K562 (cell line): ENCODE results near the gene HP. TPM values are rescaled to one million over a fixed set of nuclear protein-coding genes. Genes with fewer than 3 reads are reported as not detected.

Experiments
- SRSF9 ChIP-seq: fragments of 200-400 bp; formaldehyde crosslinking; IDR thresholded peaks from 2 replicates; pipeline ENCODE4 v1.6.1; 2017; ENCODE audit warnings: low read depth, low read length, borderline replicate concordance
- TRIM24 ChIP-seq, 2 experiments: fragments of 450-650 bp; IDR thresholded peaks; 2 replicates each; pipeline ENCODE4 v1.6.1; 2016
- XRCC3 ChIP-seq: fragments of 450-650 bp; IDR thresholded peaks from 2 replicates; pipeline ENCODE4 v1.6.1; 2017; ENCODE audit warnings: mild to moderate bottlenecking, moderate library complexity
- ZNF175 ChIP-seq: fragments of 200-800 bp; sonication (Bioruptor generic); IDR thresholded peaks from 2 replicates; pipeline ENCODE4 v1.6.1; 2016; ENCODE audit warnings: low read depth, mild to moderate bottlenecking, missing genetic modification characterization, missing compliant biosample characterization
- ZNF764 ChIP-seq: fragments of 250-450 bp; sonication (Bioruptor Pico); IDR thresholded peaks from 2 replicates; pipeline ENCODE4 v1.4.0; 2020; ENCODE audit warnings: low read depth, mild to moderate bottlenecking, moderate library complexity
- polyA plus RNA-seq, 8 experiments: library from polyadenylated mRNA; depleted of rRNA in 4 of 8; stranded (reverse) in 5 of 8; unstranded in 3 of 8; fragments of >200 nt; fragmentation: Nextera tagmentation in 2 of 8; fragmentation: Illumina TruSeq in 1 of 8; extraction: Ambion mirVana in 2 of 8; extraction: Trizol in 1 of 8; gene quantifications; 2 replicates each; pipeline versions ENCODE4 v1.2.1 to v1.2.3, GENCODE V29; 2011 to 2014; ENCODE audit warnings: inconsistent platforms in 1 of 8, missing spikeins in 1 of 8
- total RNA-seq, 7 experiments: library from RNA; depleted of rRNA in 6 of 7; stranded (reverse); fragments of >200 nt in 6 of 7; fragmentation: Illumina TruSeq in 2 of 7; extraction: Trizol in 2 of 7; gene quantifications; 2 replicates each; pipeline versions ENCODE4 v1.2.1 to v1.2.3, GENCODE V29; 2011 to 2021; ENCODE audit warnings: low replicate concordance in 1 of 7
- TF ChIP-seq, protein P1 (sequence below): sonication (generic); formaldehyde crosslinking; IDR thresholded peaks from 2 replicates; pipeline ENCODE4 v1.8.1; 2023; ENCODE audit warnings: missing genetic modification reagents, mild to moderate bottlenecking, borderline replicate concordance
- TF ChIP-seq, protein P2 (sequence below): fragments of 450-650 bp; IDR thresholded peaks from 2 replicates; pipeline ENCODE4 v1.6.1; 2016; ENCODE audit warnings: low read depth
- TF ChIP-seq, protein P3 (sequence below): fragments of 250-450 bp; sonication (Bioruptor Pico); IDR thresholded peaks from 2 replicates; pipeline ENCODE4 v1.9.0; 2021; ENCODE audit warnings: mild to moderate bottlenecking, inconsistent platforms
- TF ChIP-seq, protein P4 (sequence below): fragments of 250-450 bp; sonication (Bioruptor Pico); IDR thresholded peaks from 2 replicates; pipeline ENCODE4 v1.5.1; 2021; ENCODE audit warnings: mild to moderate bottlenecking

HP gene
- total and polyA plus RNA-seq, 9 of the 15 experiments (the other 6 are each of a cell fraction or from before 2014, with no cell fraction given) = 0.04 to 8.7 TPM; not detected in 7

DNA sequence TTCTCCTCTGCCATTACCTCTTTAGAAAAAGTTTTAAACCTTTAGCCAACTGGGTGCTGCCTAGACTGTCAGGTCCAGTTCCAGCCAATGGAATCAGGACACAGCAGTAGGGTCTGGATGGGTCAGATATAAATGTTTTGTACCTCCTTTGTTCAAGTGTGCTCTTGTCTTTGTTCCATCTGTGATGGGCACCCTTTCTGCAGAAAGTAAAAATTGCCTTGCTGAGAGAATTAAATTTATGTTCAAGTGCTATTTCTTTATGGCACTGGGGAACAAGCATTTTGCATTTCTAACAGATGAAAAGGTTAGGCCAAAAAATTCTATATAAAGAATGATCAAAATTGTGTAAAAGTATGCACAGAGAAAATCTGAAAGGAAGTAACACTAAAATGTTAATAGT, 5.2 kb upstream of the HP start (continued):
- TF ChIP-seq, protein P1, sequence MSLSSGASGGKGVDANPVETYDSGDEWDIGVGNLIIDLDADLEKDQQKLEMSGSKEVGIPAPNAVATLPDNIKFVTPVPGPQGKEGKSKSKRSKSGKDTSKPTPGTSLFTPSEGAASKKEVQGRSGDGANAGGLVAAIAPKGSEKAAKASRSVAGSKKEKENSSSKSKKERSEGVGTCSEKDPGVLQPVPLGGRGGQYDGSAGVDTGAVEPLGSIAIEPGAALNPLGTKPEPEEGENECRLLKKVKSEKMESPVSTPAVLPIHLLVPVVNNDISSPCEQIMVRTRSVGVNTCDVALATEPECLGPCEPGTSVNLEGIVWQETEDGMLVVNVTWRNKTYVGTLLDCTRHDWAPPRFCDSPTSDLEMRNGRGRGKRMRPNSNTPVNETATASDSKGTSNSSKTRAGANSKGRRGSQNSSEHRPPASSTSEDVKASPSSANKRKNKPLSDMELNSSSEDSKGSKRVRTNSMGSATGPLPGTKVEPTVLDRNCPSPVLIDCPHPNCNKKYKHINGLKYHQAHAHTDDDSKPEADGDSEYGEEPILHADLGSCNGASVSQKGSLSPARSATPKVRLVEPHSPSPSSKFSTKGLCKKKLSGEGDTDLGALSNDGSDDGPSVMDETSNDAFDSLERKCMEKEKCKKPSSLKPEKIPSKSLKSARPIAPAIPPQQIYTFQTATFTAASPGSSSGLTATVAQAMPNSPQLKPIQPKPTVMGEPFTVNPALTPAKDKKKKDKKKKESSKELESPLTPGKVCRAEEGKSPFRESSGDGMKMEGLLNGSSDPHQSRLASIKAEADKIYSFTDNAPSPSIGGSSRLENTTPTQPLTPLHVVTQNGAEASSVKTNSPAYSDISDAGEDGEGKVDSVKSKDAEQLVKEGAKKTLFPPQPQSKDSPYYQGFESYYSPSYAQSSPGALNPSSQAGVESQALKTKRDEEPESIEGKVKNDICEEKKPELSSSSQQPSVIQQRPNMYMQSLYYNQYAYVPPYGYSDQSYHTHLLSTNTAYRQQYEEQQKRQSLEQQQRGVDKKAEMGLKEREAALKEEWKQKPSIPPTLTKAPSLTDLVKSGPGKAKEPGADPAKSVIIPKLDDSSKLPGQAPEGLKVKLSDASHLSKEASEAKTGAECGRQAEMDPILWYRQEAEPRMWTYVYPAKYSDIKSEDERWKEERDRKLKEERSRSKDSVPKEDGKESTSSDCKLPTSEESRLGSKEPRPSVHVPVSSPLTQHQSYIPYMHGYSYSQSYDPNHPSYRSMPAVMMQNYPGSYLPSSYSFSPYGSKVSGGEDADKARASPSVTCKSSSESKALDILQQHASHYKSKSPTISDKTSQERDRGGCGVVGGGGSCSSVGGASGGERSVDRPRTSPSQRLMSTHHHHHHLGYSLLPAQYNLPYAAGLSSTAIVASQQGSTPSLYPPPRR = no peak
- TF ChIP-seq ZNF764 (CRISPR knock-in tag) (no peak), XRCC3 (0 out of 2 replicates have a peak, but pooled peaks have one; percentile 35), ZNF175 (CRISPR knock-in tag) (no peak), SRSF9 (no peak), TRIM24 (IDR thresholded peaks at IDR 0.05) (0 out of 4 replicates have a peak, but pooled peaks of 1 of the 2 experiments have one; percentile 17)
- TF ChIP-seq, protein P2, sequence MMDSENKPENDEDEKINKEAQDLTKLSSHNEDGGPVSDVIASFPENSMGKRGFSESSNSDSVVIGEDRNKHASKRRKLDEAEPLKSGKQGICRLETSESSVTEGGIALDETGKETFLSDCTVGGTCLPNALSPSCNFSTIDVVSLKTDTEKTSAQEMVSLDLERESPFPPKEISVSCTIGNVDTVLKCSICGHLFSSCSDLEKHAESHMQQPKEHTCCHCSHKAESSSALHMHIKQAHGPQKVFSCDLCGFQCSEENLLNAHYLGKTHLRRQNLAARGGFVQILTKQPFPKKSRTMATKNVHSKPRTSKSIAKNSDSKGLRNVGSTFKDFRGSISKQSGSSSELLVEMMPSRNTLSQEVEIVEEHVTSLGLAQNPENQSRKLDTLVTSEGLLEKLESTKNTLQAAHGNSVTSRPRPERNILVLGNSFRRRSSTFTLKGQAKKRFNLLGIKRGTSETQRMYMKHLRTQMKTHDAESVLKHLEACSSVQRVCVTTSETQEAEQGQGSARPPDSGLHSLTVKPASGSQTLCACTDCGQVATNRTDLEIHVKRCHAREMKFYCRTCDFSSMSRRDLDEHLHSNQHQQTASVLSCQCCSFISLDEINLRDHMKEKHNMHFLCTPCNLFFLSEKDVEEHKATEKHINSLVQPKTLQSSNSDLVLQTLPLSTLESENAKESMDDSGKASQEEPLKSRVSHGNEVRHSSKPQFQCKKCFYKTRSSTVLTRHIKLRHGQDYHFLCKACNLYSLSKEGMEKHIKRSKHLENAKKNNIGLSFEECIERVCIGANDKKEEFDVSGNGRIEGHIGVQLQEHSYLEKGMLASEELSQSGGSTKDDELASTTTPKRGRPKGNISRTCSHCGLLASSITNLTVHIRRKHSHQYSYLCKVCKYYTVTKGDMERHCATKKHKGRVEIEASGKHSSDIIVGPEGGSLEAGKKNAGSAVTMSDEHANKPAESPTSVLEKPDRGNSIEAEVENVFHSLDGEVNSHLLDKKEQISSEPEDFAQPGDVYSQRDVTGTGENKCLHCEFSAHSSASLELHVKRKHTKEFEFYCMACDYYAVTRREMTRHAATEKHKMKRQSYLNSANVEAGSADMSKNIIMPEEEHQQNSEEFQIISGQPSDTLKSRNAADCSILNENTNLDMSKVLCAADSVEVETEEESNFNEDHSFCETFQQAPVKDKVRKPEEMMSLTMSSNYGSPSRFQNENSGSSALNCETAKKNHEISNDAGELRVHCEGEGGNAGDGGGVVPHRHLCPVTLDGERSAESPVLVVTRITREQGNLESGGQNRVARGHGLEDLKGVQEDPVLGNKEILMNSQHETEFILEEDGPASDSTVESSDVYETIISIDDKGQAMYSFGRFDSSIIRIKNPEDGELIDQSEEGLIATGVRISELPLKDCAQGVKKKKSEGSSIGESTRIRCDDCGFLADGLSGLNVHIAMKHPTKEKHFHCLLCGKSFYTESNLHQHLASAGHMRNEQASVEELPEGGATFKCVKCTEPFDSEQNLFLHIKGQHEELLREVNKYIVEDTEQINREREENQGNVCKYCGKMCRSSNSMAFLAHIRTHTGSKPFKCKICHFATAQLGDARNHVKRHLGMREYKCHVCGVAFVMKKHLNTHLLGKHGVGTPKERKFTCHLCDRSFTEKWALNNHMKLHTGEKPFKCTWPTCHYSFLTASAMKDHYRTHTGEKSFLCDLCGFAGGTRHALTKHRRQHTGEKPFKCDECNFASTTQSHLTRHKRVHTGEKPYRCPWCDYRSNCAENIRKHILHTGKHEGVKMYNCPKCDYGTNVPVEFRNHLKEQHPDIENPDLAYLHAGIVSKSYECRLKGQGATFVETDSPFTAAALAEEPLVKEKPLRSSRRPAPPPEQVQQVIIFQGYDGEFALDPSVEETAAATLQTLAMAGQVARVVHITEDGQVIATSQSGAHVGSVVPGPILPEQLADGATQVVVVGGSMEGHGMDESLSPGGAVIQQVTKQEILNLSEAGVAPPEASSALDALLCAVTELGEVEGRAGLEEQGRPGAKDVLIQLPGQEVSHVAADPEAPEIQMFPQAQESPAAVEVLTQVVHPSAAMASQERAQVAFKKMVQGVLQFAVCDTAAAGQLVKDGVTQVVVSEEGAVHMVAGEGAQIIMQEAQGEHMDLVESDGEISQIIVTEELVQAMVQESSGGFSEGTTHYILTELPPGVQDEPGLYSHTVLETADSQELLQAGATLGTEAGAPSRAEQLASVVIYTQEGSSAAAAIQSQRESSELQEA = no peak
- TF ChIP-seq, protein P3, sequence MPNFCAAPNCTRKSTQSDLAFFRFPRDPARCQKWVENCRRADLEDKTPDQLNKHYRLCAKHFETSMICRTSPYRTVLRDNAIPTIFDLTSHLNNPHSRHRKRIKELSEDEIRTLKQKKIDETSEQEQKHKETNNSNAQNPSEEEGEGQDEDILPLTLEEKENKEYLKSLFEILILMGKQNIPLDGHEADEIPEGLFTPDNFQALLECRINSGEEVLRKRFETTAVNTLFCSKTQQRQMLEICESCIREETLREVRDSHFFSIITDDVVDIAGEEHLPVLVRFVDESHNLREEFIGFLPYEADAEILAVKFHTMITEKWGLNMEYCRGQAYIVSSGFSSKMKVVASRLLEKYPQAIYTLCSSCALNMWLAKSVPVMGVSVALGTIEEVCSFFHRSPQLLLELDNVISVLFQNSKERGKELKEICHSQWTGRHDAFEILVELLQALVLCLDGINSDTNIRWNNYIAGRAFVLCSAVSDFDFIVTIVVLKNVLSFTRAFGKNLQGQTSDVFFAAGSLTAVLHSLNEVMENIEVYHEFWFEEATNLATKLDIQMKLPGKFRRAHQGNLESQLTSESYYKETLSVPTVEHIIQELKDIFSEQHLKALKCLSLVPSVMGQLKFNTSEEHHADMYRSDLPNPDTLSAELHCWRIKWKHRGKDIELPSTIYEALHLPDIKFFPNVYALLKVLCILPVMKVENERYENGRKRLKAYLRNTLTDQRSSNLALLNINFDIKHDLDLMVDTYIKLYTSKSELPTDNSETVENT = no peak
- TF ChIP-seq, protein P4, sequence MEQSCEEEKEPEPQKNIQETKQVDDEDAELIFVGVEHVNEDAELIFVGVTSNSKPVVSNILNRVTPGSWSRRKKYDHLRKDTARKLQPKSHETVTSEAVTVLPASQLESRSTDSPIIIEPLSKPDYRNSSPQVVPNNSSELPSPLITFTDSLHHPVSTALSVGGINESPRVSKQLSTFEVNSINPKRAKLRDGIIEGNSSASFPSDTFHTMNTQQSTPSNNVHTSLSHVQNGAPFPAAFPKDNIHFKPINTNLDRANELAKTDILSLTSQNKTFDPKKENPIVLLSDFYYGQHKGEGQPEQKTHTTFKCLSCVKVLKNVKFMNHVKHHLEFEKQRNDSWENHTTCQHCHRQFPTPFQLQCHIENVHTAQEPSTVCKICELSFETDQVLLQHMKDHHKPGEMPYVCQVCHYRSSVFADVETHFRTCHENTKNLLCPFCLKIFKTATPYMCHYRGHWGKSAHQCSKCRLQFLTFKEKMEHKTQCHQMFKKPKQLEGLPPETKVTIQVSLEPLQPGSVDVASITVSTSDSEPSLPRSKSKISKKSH = 0 out of 2 replicates have a peak, but pooled peaks have one; percentile 41
